ENCODE results near the gene KRTAP5-10. TPM values are rescaled to one million over a fixed set of nuclear protein-coding genes. Genes with fewer than 3 reads are reported as not detected.
"Not testable (repeated sequence)": the region's sequence is repeated elsewhere in the genome, so short reads cannot be mapped to it uniquely, and the experiment has no call there.

The KRTAP5-10 gene
- total RNA-seq, 4 donors from 2014 or later: not detected

DNA sequence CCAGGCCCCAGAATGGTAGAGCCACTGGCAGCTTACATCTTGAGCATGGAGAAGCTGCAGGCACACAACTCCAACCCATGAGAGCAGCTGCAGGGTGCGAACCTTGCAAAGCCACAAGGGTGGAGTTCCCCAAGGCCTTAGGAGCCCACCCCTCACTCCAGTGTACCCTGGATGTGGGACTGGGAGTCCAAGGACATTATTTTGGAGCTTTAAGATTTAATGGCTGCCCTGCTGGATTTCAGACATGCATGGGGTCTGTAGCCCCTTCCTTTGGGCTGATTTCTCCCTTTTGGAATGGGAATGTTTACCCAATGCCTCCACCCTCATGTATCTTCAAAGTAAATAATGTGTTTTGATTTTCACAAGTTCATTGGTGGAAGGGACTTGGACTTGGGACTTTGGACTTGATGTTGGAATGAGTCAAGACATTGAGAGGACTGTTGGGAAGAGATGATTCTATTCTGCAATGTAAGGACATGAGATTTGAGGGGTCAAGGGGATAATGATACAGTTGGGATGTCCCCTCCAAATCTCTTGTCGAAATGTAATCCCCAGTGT lies 39.3 kb upstream of the KRTAP5-10 start:
- in situ Hi-C loops (cut with MboI; ENCODE audit: low sequenced_read_pairs in 4 of 4): no loop called here
- no peak for ATAC-seq

DNA sequence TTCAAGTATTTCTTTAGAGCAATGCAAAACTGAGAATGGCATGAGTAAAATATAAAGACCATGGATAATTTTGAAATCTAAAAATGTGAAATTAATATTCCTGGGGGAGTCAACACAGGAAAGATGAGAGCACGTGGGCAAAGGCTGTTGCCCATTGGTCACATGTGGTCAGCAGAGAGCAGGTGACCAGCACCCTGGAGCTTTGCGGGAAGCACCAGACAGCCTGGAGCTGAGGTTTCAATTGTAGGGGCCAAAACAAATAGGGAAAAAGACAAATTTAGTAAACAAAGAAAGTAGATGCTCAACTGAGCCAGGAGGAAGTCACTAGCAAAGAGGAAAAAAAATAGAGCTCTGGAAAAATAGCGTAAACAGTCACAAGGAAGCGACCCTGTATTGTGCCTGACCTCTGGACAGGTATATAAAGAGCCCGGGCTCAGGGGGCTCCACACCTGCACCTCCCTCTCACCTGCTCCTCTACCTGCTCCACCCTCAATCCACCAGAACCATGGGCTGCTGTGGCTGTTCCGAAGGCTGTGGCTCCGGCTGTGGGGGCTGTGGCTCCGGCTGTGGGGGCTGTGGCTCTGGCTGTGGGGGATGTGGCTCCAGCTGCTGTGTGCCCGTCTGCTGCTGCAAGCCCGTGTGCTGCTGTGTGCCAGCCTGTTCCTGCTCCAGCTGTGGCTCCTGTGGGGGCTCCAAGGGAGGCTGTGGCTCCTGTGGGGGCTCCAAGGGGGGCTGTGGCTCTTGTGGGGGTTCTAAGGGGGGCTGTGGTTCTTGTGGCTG lies 38.4 kb upstream of the KRTAP5-10 start, which contains the start of gene KRTAP5-7:
KRTAP5-7 (plus strand) TSS at position 472 of the 780 bp plus-strand sequence; CDS start at position 506, 34 bp downstream.
- intact Hi-C loops (cut with DNase I; ENCODE audit: low total_unique reads); ATAC-seq; H3K27me3 ChIP-seq; in situ Hi-C loops (cut with MboI; ENCODE audit: low sequenced_read_pairs in 4 of 4); DNase-seq; H3K9me3 ChIP-seq; H3K4me1 ChIP-seq; H3K27ac ChIP-seq; H3K36me3 ChIP-seq; H3K4me3 ChIP-seq: not testable (repeated sequence)

More for the DNA sequence above, 39.3 kb upstream of the KRTAP5-10 start:
- H3K9me3 ChIP-seq: no peaks in the 10 kb centered on the region
- no peak for DNase-seq
- no peak overlapping the region for H3K27ac ChIP-seq
- no peak overlapping the region for H3K4me3 ChIP-seq
- no peaks in the 10 kb centered on the region for H3K4me1 ChIP-seq
- TF ChIP-seq POLR2A (IDR thresholded peaks at IDR 0.05) (no peak), CTCF (IDR thresholded peaks at IDR 0.05 in 4 of 5, conservative IDR thresholded peaks at IDR 0.05 in 1 of 5) (no peak)
- H3K36me3 ChIP-seq: no peaks in the 10 kb centered on the region
- no peaks in the 10 kb centered on the region for H3K27me3 ChIP-seq
- intact Hi-C loops (cut with DNase I; ENCODE audit: low total_unique reads): no loop called here

GRCh38 chr11:71527576-71528210 lies 37.7 kb upstream of the KRTAP5-10 start:
- Histone ChIP-seq H3K4me1 (no peaks in the 10 kb centered on the region), H3K36me3 (no peaks in the 10 kb centered on the region), H3K4me3 (no peak overlapping the region), H3K27me3 (no peaks in the 10 kb centered on the region), H3K9me3 (no peaks in the 10 kb centered on the region), H3K27ac (no peak overlapping the region)
- in situ Hi-C loops (cut with MboI; ENCODE audit: low sequenced_read_pairs in 4 of 4) (no loop called here), intact Hi-C loops (cut with DNase I; ENCODE audit: low total_unique reads) (no loop called here)
- ATAC-seq: no peak
- TF ChIP-seq CTCF (IDR thresholded peaks at IDR 0.05 in 4 of 5, conservative IDR thresholded peaks at IDR 0.05 in 1 of 5): no peak
- TF ChIP-seq POLR2A (IDR thresholded peaks at IDR 0.05): no peak
- DNase-seq: no peak

DNA sequence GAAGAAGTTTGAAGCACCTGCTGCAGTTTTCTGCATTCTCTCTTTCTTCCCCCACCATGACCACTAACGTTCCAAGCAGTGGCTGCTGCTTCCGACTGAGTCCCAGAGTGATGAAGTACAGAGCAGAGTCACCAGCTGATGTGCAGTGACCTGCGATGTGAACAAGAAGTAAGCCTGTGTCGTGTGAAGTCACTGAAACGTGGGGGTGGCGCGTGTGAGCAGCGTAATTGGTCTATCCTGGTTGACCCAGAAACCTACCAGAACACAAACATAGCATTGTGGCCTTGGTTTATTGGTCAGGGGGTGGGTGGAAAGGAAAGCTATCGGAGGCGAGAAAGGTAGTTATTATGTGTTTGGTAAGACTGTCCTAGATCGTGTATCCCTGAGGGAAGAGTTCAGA lies 34.8 kb upstream of the KRTAP5-10 start:
- Histone ChIP-seq H3K4me1 (no peaks in the 10 kb centered on the region), H3K27ac (no peak overlapping the region), H3K4me3 (no peak overlapping the region), H3K36me3 (no peaks in the 10 kb centered on the region), H3K27me3 (no peaks in the 10 kb centered on the region), H3K9me3 (no peaks in the 10 kb centered on the region)
- intact Hi-C loops (cut with DNase I; ENCODE audit: low total_unique reads) (no loop called here), in situ Hi-C loops (cut with MboI; ENCODE audit: low sequenced_read_pairs in 4 of 4) (no loop called here)
- no peak for DNase-seq
- ATAC-seq: no peak
- TF ChIP-seq CTCF (IDR thresholded peaks at IDR 0.05 in 4 of 5, conservative IDR thresholded peaks at IDR 0.05 in 1 of 5) (no peak), POLR2A (IDR thresholded peaks at IDR 0.05) (no peak)

- DNase-seq (no peak), ATAC-seq (no peak)
- H3K36me3 ChIP-seq: no peaks in the 10 kb centered on the region
- no peaks in the 10 kb centered on the region for H3K9me3 ChIP-seq
- in situ Hi-C loops (cut with MboI; ENCODE audit: low sequenced_read_pairs in 4 of 4) (no loop called here), intact Hi-C loops (cut with DNase I; ENCODE audit: low total_unique reads) (no loop called here)
- no peak overlapping the region for H3K4me3 ChIP-seq
- H3K27me3 ChIP-seq: no peaks in the 10 kb centered on the region
- TF ChIP-seq POLR2A (IDR thresholded peaks at IDR 0.05) (no peak), CTCF (IDR thresholded peaks at IDR 0.05 in 4 of 5, conservative IDR thresholded peaks at IDR 0.05 in 1 of 5) (no peak)
- no peaks in the 10 kb centered on the region for H3K4me1 ChIP-seq
- no peak overlapping the region for H3K27ac ChIP-seq
These were observed 33.2 kb upstream of the KRTAP5-10 start for GRCh38 chr11:71532036-71532610.

DNA sequence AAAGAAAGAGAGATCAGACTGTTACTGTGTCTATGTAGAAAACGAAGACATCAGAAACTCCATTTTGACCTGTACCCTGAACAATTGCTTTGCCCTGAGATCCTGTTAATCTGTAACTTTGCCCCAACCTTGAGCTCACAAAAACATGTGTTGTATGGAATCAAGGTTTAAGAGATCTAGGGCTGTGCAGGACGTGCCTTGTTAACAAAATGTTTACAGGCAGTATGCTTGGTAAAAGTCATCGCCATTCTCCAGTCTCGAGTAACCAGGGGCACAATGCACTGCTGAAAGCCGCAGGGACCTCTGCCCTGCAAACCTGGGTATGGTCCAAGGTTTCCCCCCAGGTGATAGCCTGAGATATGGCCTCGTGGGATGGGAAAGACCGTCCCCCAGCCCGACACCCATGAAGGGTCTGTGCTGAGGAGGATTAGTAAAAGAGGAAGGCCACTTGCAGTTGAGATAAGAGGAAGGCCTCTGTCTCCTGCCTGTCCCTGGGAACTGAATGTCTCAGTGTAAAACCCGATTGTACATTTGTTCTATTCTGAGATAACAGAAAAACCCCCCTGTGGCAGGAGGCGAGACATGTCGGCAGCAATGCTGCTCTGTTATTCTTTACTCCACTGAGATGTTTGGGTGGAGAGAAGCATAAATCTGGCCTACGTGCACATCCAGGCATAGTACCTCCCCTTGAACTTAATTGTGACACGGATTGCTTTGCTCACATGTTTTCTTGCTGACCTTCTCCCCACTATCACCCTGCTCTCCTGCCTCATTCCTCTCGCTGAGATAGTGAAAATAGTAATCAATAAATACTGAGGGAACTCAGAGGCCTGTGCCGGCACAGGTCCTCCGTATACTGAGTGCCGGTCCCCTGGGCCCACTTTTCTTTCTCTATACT lies 30.4 kb upstream of the KRTAP5-10 start:
- H3K27ac ChIP-seq; H3K4me1 ChIP-seq; H3K36me3 ChIP-seq; DNase-seq; H3K9me3 ChIP-seq; intact Hi-C loops (cut with DNase I; ENCODE audit: low total_unique reads); H3K4me3 ChIP-seq; H3K27me3 ChIP-seq; ATAC-seq; in situ Hi-C loops (cut with MboI; ENCODE audit: low sequenced_read_pairs in 4 of 4): not testable (repeated sequence)
